ENCODE data around the gene ZNF397. TPM values are rescaled to one million over a fixed set of nuclear protein-coding genes. Genes with fewer than 3 reads are reported as not detected.

ZNF397 gene
- total and polyA plus RNA-seq, 2 of the 13 experiments (the other 11 are each of a cell fraction or from before 2014, with no cell fraction given), result 4.7 to 9.4 TPM

DNA sequence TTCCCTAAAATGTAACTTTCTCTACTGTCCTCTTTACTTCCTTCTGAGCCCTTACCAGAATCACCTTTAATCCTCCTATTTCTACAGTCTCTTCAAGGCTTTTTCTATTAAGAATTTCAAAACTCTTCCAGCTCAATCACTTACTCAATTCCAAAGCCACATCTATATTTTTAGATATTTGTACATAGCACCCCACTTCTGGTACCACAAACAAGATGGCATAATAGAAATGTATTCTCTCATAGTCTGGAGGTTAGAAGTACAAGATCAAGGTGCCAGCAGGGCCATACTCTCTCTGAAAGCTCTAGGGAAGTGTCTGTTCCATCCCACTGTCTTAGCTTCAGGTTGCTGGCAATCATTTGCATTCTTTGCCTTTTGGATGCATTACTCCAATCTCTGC lies 38.1 kb downstream of the ZNF397 start:
- H4K20me1 ChIP-seq (ENCODE audit: insufficient read depth, low read length), result no peaks in the 10 kb centered on the region
- ATAC-seq (no peak), DNase-seq (ENCODE audit: low spot score) (no peak), FAIRE-seq (no peak)
- BruUV-seq (replicated peaks), result no TSS peak
- CTCF ChIA-PET (ENCODE audit: low intra/inter-chr PET ratio, low total read pairs), result no interaction called here
- no peaks in the 10 kb centered on the region for H3K4me1 ChIP-seq (ENCODE audit: insufficient read depth, low read length)
- no peak overlapping the region for H2AFZ ChIP-seq (ENCODE audit: low read length)
- no peak for TF ChIP-seq ARID2 (CRISPR knock-in tag; IDR thresholded peaks at IDR 0.05; ENCODE audit: borderline replicate concordance)
- H3K27me3 ChIP-seq (ENCODE audit: control insufficient read depth in 1 of 2, insufficient read depth in 2 of 2, low read length in 2 of 2), result no peaks in the 10 kb centered on the region
- H3K4me2 ChIP-seq (ENCODE audit: low read depth, low read length), result no peak overlapping the region
- peaks cover 4% of the 10 kb centered on the region; the same call in 1 of the 2 replicates for H3K9me3 ChIP-seq (ENCODE audit: low read length)
- H3K9ac ChIP-seq (ENCODE audit: insufficient read depth, low read depth, low read length), result no peak overlapping the region
- no peak overlapping the region for H3K4me3 ChIP-seq (replicated peaks in 1 of 3; ENCODE audit: insufficient read depth in 1 of 3, low read depth in 2 of 3, low read length in 3 of 3)
- intact Hi-C loops (cut with micrococcal nuclease; ENCODE audit: unreplicated experiment) (no loop called here), in situ Hi-C loops (cut with HindIII; ENCODE audit: extremely low pct_ligation_motif_present, low pct_unique_long_range_greater_than_20kb) (no loop called here)
- H3K79me2 ChIP-seq (ENCODE audit: insufficient read depth, low read length), result no peaks in the 10 kb centered on the region
- POLR2A ChIA-PET, result no interaction called here
- no peak overlapping the region for H3K27ac ChIP-seq (ENCODE audit: extremely low read length, insufficient read depth, low read length)
- H3K36me3 ChIP-seq (replicated peaks in 1 of 2; ENCODE audit: control insufficient read depth in 1 of 2, insufficient read depth in 2 of 2, low read length in 2 of 2), result peaks cover 0 to 11% of the 10 kb centered on the region in 2 experiments; a peak in 1 of 5 replicates

DNA sequence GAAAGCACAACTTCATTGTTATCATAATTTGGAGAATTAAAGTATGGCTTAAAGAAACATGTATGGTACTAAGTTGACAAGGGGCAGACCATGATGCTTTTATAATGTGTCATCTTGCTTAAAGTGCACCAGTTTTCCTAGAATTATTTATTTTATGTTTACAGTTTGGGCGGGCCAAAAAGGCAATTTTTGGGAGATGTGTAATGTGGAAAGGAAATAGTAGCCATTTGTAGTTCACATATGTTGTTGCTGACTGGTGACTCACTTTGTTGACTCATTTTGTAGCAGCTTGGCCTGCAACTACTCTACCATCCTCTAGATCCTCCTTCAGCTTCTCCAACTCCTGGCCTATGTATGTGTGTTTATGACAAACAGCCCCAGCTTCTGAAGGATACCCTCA lies 41.5 kb downstream of the ZNF397 start:
- Histone ChIP-seq H3K9ac (ENCODE audit: insufficient read depth, low read depth, low read length) (no peak overlapping the region), H3K36me3 (replicated peaks in 1 of 2; ENCODE audit: control insufficient read depth in 1 of 2, insufficient read depth in 2 of 2, low read length in 2 of 2) (peaks cover 0 to 17% of the 10 kb centered on the region in 2 experiments; a peak in 3 of 5 replicates), H3K9me3 (ENCODE audit: low read length) (peaks cover 10% of the 10 kb centered on the region; the same call in 1 of the 2 replicates), H4K20me1 (ENCODE audit: insufficient read depth, low read length) (no peaks in the 10 kb centered on the region), H3K79me2 (ENCODE audit: insufficient read depth, low read length) (peaks cover 10% of the 10 kb centered on the region), H3K4me2 (ENCODE audit: low read depth, low read length) (no peak overlapping the region), H3K4me1 (ENCODE audit: insufficient read depth, low read length) (no peaks in the 10 kb centered on the region), H3K4me3 (replicated peaks in 1 of 3; ENCODE audit: insufficient read depth in 1 of 3, low read depth in 2 of 3, low read length in 3 of 3) (no peak overlapping the region), H3K27me3 (ENCODE audit: control insufficient read depth in 1 of 2, insufficient read depth in 2 of 2, low read length in 2 of 2) (no peaks in the 10 kb centered on the region), H2AFZ (ENCODE audit: low read length) (no peak overlapping the region), H3K27ac (ENCODE audit: extremely low read length, insufficient read depth, low read length) (no peak overlapping the region)
- intact Hi-C loops (cut with micrococcal nuclease; ENCODE audit: unreplicated experiment) (no loop called here), in situ Hi-C loops (cut with HindIII; ENCODE audit: extremely low pct_ligation_motif_present, low pct_unique_long_range_greater_than_20kb) (no loop called here)
- 100% methylated on average over 1 of the region's 1 CpG for WGBS (ENCODE audit: low lambda C conversion rate)
- FAIRE-seq, result no peak
- CTCF ChIA-PET (ENCODE audit: low intra/inter-chr PET ratio, low total read pairs), result no interaction called here
- TF ChIP-seq FOSL2 (CRISPR knock-in tag; IDR thresholded peaks at IDR 0.05) (peak; percentile 62), ZMYM2 (CRISPR knock-in tag; IDR thresholded peaks at IDR 0.05) (no peak)
- POLR2A ChIA-PET, result no interaction called here
- no TSS peak for BruUV-seq (replicated peaks)
- no peak; the same call in 2 of the 3 replicates for ATAC-seq
- peak; percentile 8 for DNase-seq (ENCODE audit: low spot score)

Data from HepG2 (cell line).